ENCODE measurements around the gene OR4C45.
"Not testable (repeated sequence)": the region's sequence is repeated elsewhere in the genome, so short reads cannot be mapped to it uniquely, and the experiment has no call there.

Gene OR4C45

DNA sequence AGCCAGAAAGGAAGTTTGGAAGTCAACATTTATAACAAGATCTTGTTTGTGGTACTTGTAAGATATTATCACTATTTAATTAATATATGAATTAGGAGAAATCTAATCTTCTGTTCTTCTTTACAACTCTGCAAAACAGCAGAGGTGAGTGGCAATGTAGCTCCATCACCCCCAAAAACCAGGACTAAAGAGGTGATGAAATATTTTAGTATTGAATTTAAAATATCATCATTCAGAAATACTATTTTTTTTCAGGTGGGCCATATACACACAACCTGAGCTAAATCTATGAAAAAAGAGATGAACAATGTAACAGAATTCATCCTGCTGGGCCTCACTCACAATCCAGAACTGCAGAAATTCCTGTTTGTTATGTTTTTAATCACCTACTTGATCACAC lies at the start of gene OR4C45:
TSS of gene OR4C45 (plus strand) at position 301 of the 400 bp plus-strand sequence.
- no peak for DNase-seq

DNA sequence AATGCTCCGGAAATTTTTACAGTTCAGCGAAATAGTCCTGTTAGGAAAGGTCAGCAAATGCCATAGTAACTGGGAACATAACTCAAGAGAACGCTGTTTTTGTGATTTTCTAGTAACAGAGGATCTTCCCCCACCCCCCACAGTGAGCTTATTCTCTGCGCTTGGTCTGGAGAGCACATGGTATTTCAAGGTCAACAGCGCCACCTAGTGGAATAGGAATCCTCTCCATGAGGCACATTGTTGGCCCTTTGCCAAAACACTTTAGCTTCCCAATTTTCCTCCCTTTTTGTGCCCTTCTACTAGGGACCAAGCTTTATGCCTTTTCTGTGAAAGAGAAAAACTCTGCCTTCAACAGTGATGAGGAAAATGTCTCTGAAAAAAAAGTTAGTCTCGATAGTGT lies 37.1 kb upstream of the OR4C45 start:
- DNase-seq, result peak; percentile 45

DNA sequence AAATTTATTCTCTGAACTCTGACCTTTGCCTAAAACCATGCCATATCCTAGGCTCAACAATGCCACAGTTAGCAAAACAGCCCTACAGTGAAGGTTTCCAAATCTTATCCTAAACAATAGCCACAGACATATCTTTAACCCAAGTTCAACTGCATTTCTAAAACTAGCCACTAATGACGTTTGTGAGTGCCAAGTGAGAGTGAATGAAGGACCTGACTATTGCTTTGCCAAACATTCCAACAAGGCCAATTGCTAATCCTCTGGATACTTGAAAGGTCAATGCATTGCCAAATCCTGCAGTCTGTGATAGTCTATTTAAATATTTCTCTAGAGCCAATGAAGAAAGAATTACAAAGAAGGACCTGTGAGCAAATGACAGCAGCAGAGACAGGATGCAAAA lies 2.5 kb upstream of the OR4C45 start:
- no peak for DNase-seq

DNA sequence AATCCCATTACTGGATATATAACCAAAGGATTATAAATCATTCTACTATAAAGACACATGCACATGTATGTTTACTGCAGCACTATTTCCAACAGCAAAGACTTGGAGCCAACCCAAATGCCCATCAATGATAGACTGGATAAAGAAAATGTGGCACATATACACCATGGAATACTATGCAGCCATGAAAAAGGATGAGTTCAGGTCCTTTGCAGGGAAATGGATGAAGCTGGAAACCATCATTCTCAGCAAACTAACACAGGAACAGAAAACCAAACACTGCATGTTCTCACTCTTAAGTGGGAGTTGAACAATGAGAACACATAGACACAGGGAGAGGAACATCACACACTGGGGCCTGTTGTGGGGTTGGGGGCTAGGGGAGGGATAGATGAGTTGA lies 3.6 kb downstream of the OR4C45 start:
- not testable (repeated sequence) for DNase-seq

DNA sequence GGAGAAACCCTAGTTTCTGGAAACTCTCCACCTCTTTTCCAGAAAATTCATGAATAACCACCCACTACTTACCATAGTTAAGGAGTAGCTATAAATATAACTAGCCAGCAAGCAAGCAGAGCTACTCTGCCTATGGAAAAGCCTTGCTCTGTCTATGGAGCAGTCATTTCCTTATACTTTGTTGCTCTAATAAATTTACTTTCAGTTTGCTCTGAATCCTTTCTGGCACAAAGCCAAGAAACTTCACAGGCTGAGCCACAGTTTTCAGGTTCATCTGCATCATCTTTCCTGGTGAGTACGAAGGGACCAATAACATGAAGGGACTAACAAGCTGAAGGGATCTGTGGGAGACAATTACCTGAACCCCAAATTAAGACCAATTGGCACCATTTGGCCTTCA lies 4.6 kb downstream of the OR4C45 start:
- DNase-seq, result no peak

DNA sequence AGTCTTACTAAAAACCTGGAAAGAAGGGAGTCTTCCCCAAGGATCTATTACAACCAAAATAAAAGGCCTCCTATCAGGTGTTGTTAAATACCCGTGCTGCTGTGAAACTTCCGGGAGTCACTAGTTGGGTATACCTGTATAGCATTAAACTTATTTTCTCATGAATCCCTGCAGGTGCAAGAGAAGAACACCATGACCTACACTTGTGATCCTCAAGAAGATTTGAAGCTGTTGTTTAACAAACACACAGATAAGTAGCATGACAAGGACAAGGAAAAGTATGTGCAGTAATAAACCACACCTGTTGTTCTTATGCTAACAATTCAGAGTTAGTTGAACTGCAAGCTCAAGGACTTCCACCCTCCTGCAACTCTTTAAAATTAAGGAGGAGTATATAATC lies 12.0 kb downstream of the OR4C45 start:
- no peak for DNase-seq

DNA sequence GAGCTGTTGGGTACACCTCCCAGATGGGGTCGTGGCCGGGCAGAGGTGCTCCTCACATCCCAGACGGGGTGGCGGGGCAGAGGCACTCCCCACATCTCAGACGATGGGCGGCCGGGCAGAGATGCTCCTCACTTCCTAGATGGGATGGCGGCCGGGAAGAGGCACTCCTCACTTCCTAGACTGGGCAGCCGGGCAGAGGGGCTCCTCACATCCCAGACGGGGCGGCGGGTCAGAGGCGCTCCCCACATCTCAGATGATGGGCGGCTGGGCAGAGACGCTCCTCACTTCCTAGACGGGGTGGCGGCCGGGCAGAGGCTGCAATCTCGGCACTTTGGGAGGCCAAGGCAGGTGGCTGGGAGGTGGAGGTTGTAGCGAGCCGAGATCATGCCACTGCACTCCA lies 30.4 kb downstream of the OR4C45 start:
- not testable (repeated sequence) for DNase-seq

DNA sequence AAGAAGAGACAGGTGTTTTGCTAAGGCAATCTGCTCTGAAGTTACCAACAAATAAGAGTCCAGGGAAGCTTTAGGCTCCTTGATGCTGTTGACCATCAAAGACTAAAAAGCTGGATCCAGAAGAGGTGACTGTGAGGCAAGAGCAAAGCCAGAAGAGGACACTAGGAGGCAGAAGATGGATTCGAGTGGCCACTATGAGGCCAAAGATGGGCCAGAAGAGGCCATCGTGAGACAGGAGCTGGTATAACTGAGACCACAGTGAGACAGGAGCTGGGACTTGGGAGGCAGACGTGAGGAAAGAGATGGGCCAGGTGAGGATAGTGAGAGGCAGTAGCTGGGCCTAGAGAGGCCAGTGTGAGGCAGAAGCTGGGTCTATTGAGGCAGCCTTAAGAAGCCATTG lies 37.7 kb downstream of the OR4C45 start:
- DNase-seq, result no peak

DNA sequence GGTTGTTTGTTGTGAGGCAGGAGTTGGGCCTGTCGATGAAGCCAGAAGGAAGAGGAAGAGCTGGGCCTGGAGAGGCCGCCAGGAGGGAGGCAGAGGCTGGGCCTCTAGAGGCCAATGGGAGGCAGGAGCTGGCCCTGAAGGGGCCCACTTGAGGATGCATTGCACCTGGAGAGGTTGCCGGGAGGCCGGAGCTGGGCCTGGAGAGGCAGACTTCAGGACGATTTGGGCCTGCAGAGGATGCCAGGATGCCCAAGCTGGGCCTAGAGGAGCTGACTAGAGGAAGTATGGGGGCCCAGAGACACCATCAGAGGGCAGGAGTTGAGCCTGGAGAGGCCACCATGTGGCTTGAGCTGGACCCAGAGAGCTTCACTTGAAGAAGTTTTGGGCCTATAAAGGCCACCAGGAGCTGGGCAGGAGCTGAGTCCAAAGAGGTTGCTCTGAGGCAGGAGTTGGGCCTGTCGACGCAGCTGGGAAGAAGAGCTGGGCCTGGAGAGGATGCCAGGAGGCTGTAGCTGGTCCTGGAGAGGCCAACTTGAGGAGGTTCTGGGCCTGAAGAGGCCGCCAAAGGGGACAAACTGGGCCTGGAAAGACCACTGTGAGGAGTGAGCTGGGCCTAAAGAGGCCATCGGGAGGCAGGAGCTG lies 39.0 kb downstream of the OR4C45 start:
- DNase-seq, result no peak

DNA sequence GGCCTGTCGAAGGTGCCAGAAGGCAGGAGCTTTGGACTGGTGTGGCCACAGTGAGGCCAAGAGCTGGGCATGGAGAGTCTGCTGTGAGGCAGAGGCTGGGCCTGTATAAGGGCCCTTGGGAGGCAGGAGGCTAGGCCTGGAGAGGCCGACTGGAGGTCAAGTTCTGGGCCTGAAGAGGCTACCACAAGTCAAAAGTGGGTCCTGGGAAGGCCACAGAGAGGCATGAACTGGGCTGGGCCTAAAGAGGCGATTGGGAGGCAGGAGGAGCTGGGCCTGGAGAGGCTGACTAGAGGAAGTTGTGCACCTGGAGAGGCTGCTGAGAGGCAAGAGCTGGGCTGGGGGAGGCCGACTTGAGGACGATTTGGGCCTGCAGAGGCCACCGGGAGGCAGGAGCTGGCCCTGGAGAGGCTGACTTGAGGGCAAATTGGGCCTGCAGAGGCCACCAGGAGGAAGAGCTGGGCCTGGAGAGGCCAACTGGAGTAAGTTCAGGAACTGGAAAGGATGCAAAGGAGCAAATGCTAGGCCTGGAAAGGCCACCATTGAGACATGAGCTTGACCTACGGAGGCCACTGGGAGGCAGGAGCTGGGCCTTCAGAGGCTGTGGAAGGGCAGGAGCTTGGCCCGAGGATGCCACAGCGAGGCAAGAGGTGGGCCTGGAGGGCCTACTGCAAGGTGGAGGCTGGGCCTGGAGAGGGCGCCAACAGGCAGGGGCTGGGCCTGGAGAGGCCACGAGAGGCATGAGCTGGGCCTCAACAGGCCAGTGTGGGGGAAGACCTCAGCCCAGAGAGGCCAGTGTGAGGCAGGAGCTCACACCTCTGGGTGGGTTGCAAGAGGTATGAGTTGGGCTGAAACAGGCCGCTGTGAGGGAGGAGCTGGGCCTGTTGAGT lies 39.8 kb downstream of the OR4C45 start:
- no peak for DNase-seq

DNA sequence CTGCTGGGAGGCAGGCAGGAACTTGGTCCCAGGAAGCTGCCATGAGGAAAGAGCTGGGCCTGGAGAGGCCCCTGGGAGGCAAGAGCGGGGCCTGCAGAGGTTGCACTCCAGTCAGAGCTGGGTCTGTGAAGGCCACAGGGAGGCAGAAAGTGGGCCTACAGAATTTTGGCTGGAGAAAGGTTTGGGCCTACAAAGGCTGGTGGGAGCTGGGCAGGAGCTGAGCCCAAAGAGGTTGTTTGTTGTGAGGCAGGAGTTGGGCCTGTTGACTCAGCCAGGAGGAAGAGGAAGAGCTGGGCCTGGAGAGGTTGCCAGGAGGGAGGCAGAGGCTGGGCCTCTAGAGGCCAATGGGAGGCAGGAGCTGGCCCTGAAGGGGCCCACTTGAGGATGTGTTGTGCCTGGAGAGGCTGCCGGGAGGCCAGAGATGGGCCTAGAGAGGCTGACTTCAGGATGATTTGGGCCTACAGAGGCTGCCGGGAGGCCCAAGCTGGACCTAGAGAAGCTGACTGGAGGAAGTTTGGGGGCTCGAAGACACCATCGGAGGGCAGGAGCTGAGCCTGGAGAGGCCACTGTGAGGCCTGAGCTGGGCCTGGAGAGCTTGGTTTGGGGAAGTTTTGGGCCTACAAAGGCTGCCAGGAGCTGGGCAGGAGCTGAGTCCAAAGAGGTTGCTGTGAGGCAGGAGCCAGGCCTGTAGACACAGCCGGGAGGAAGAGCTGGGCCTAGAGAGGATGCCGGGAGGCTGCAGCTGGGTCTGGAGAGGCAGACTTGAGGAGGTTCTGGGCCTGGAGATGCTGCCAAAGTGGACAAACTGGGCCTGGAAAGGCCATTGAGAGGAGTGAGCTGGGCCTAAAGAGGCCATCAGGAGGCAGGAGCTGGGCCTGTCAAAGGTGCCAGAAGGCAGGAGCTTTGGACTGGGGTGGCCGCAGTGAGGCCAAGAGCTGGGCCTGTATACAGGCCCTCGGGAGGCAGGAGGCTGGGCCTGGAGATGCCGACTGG lies 40.7 kb downstream of the OR4C45 start:
- no peak for DNase-seq

DNA sequence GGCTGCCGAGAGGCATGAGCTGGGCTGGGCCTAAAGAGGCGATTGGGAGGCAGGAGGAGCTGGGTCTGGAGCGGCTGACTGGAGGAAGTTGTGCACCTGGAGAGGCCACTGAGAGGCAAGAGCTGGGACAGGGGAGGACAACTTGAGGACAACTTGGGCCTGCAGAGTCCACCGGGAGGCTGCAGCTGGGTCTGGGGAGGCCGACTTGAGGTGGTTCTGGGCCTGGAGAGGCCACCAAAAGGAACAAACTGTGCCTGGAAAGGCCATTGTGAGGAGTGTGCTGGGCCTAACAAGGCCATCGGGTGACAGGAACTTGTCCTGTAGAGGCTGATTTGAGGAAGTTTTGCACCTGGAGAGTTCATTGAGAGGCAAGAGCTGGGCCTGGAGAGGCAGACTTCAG lies 41.5 kb downstream of the OR4C45 start:
- no peak for DNase-seq

DNA sequence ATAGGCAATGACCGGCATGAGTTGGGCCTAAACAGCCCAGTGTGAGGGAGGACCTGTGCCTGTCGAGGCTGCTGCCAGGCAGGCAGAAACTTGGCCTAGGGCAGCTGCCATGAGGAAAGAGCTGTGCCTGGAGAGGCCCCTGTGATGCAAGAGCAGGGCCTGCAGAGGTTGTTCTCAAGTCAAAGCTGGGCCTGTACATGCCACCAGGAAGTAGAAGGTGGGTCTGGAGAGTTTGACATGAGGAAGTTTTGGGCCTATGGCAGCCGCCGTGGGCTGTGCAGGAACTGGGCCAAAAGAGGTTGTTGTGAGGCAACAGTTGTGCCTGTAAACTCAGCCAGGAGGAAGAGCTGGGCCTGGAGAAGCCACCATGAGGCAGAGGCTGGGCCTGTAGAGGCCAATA lies 43.2 kb downstream of the OR4C45 start:
- DNase-seq, result no peak

DNA sequence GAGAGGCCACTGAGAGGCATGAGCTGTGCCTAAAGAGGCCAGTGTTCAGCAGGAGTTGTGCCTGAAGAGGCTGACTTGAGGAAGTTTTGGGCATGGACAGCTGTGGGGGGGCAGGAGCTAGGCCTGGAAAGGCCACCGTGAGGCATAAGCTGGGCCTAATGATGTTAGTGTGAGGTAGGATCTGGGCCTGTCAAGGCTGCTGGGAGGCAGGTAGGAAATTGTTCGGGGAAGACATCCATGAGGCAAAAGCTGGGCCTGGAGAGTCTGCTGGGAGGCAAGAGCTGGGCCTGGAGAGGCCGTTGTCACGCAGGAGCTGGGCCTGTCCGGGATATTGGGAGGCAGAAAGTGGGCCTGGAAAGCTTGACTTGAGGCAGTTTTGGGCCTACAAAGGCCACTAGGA lies 44.9 kb downstream of the OR4C45 start:
- DNase-seq, result no peak

DNA sequence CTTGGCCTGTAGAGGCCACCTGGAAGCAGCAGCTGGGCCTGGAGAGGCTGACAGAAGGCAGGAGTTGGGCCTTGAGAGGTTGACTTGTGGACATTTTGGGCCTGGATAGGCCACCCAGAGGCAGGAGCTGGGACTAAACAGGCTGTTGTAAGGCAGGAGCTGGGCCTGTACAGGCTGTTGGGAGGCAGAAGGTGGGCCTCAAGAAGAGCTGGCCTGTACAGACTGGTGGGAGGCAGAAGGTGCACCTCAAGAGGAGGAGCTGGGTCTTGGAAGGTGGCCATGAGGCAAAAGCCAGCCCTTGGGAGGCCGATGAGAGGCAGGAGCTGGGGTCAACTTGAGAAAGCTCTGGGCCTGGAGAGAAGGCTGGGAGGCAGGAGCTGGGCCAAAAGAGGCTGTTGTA lies 45.3 kb downstream of the OR4C45 start:
- no peak for DNase-seq

DNA sequence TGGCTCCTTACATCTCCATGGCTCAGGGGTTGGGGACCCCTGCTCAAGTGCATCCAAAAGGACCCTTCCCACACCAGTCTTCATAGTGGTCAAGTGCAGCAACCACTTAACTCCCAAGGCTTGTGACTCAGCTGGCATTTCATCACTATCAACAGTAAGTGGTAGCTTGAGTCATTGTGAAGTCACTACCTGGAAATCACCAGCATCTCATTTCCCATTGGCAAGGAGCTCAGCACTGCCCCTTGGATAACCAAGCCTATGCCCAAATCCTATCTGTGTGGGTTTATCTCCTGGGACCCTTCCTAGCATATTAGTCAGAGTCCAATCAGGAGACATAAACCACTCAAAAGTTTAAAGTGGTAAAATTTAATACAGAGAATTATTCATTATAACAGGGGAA lies 46.3 kb downstream of the OR4C45 start:
- not testable (repeated sequence) for DNase-seq

DNA sequence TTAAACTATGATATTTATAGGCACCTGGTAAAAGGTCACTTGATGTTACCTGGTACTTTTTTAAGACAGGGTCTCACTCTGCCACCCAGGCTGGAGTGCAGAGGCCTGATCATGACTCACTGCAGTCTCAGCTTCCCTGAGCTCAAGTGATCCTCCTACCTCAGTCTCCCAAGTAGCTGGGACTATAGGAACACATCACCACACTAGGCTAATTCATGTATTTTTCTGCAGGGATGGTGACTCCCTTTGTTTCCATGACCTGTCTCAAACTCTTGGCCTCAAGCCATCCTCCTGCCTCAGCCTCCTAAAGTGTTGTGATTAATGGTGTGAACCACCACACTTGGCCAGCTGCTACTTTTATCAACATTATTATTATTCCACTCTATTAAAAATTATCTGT lies 47.6 kb downstream of the OR4C45 start:
- DNase-seq, result no peak
